ENCODE results near the gene STC2. TPM values are rescaled to one million over a fixed set of nuclear protein-coding genes. Genes with fewer than 3 reads are reported as not detected.

STC2 gene
- total RNA-seq, 4 donors from 2014 or later = 3.8 to 12.0 (median 8.7) TPM

DNA sequence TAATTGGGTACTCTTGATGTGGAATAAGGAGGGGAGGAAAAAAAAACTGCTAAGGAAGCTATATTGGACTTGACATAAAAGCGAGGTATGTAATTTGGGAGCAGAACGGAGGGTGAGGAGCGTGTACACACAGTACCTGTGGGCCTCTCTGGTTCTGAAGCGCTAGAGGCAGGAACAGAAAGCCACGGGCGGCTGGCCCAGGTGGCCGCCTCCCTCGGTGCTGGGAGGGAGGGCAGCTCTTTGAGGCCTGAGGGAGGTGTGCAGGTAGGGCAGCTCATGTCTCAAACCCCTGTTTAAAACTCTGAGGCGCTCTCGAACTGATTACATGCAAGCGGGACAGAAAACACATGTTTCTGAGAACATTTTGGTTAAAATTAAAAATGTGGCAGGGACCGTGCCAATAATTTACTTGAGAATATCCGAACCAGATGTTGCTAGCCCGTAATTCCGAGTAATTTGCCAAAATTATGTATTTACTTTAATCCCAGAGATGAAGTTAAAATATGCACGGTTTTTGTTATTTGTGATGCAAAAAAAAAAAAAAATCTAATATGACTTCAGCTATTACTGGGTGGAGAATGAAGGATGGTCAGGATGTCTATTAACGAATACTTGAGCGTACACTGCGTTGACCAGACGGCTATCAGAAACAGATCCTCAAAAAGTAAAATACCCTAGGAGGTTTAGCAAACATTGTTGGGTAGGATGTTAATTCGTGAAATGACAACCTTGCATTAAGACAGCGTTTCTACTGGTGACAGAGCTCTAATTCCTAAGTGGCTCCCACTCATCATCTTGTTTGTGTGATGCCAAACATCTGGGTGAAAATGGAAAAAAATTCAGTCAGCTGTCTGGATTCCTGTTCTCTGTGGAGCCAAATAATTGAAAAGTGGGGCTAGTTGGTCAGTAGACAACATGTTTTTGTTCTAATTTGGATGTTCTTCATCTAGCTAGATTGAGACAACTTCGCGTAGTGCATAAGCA lies 24.4 kb upstream of the STC2 start:
- H3K27ac ChIP-seq = no peak overlapping the region
- no peaks in the 10 kb centered on the region for H3K36me3 ChIP-seq
- TF ChIP-seq POLR2A (IDR thresholded peaks at IDR 0.05) = no peak
- TF ChIP-seq, protein P1, sequence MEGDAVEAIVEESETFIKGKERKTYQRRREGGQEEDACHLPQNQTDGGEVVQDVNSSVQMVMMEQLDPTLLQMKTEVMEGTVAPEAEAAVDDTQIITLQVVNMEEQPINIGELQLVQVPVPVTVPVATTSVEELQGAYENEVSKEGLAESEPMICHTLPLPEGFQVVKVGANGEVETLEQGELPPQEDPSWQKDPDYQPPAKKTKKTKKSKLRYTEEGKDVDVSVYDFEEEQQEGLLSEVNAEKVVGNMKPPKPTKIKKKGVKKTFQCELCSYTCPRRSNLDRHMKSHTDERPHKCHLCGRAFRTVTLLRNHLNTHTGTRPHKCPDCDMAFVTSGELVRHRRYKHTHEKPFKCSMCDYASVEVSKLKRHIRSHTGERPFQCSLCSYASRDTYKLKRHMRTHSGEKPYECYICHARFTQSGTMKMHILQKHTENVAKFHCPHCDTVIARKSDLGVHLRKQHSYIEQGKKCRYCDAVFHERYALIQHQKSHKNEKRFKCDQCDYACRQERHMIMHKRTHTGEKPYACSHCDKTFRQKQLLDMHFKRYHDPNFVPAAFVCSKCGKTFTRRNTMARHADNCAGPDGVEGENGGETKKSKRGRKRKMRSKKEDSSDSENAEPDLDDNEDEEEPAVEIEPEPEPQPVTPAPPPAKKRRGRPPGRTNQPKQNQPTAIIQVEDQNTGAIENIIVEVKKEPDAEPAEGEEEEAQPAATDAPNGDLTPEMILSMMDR (IDR thresholded peaks at IDR 0.05) = no peak
- no peak overlapping the region for H3K4me3 ChIP-seq (replicated peaks in 1 of 3)
- intact Hi-C loops (cut with DNase I) = no loop called here
- no peaks in the 10 kb centered on the region for H3K27me3 ChIP-seq
- H3K9me3 ChIP-seq = no peaks in the 10 kb centered on the region
- no peak for DNase-seq
- no peaks in the 10 kb centered on the region for H3K4me1 ChIP-seq
- 80% methylated on average over 24 of the region's 24 CpGs for WGBS, 2 donors

- Histone ChIP-seq H3K27ac (no peak overlapping the region), H3K4me1 (no peaks in the 10 kb centered on the region), H3K36me3 (no peaks in the 10 kb centered on the region), H3K4me3 (replicated peaks in 1 of 3) (no peak overlapping the region), H3K9me3 (no peaks in the 10 kb centered on the region), H3K27me3 (no peaks in the 10 kb centered on the region)
- no peak for DNase-seq
- TF ChIP-seq, protein P1 (IDR thresholded peaks at IDR 0.05) = no peak
- no peak for TF ChIP-seq POLR2A (IDR thresholded peaks at IDR 0.05)
- 87 to 94% methylated on average over 13 of the region's 13 CpGs for WGBS, 2 donors
- intact Hi-C loops (cut with DNase I) = no loop called here
Observed at GRCh38 chr5:173342813-173343755, 14.9 kb upstream of the STC2 start.

DNA sequence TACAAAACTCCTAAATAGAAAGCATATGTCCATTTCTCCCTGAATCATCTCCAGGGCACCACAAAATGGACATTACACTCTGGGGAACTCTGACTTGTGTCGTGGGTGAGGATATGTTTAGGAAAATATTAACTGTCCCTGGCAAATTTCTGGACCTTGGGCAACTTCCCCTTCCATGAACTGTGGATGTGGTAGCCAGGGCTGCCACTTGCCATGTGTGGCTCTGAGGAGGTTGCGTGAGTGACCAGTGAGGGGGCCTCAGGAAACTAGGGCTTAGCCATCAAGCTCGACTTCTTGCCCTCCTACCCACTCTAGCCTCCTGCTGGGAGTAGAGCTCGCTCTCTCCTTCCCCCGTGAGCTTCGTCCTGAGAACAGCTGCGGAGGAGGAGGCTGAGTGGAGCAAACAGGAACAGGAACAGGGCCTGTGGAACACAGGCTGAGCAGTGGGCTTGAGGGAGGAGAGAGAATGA lies 13.8 kb upstream of the STC2 start:
- no peak for TF ChIP-seq POLR2A (IDR thresholded peaks at IDR 0.05)
- TF ChIP-seq, protein P1 (IDR thresholded peaks at IDR 0.05) = no peak
- H3K27ac ChIP-seq = no peak overlapping the region
- no peaks in the 10 kb centered on the region for H3K36me3 ChIP-seq
- intact Hi-C loops (cut with DNase I) = no loop called here
- 70 to 75% methylated on average over 6 to 7 of the region's 7 CpGs for WGBS, 2 donors
- no peaks in the 10 kb centered on the region for H3K9me3 ChIP-seq
- DNase-seq = no peak
- H3K27me3 ChIP-seq = no peaks in the 10 kb centered on the region
- no peak overlapping the region for H3K4me3 ChIP-seq (replicated peaks in 1 of 3)
- no peaks in the 10 kb centered on the region for H3K4me1 ChIP-seq

DNA sequence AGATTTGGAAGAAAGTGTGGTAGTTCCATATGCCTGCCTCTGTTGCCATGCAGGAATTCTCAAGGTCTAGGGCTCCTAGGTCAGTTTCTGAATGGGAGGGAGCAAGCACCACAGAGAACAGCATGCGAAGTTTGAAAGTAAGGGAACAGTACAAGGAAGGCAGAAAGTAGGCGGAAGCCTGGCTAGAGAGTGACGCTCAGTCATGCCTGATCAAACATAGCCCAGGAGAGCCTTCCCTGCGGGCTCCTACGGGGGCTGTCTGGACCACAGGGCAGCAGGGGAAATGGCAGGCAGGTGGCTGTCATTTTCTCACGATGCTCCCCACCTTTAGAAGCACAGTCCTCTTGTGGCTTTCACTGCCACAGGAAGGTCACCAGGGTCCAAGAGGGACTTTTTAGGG lies 12.8 kb upstream of the STC2 start:
- TF ChIP-seq, protein P1 (IDR thresholded peaks at IDR 0.05) = no peak
- TF ChIP-seq POLR2A (IDR thresholded peaks at IDR 0.05) = no peak
- 38 to 54% methylated on average over 5 to 6 of the region's 6 CpGs for WGBS, 2 donors
- no peaks in the 10 kb centered on the region for H3K27me3 ChIP-seq

More for the DNA sequence above, 12.8 kb upstream of the STC2 start:
- Histone ChIP-seq H3K27ac (no peak overlapping the region), H3K36me3 (no peaks in the 10 kb centered on the region), H3K4me1 (no peaks in the 10 kb centered on the region), H3K9me3 (no peaks in the 10 kb centered on the region), H3K4me3 (replicated peaks in 1 of 3) (no peak overlapping the region)
- intact Hi-C loops (cut with DNase I) = no loop called here
- DNase-seq = no peak

All from thyroid gland (tissue), 4 donors.